HG02884 (cell line): ENCODE measurements around the gene RNF115.
"Not testable (repeated sequence)": the region's sequence is repeated elsewhere in the genome, so short reads cannot be mapped to it uniquely, and the experiment has no call there.

Experiments
- ATAC-seq: cut with Tn5 transposase; IDR thresholded peaks from one replicate; pipeline ENCODE4 v1.9.1; 2021; ENCODE audit warnings: mild to moderate bottlenecking, moderate library complexity; ENCODE audit not compliant: unreplicated experiment

The RNF115 gene

GRCh38 chr1:145823565-145824498, at the start of gene RNF115, which contains the start of gene POLR3C:
TSS of gene RNF115 (minus strand) at chr1:145824095. CDS start at chr1:145823873, 222 bp downstream.
TSS of gene POLR3C (plus strand) at chr1:145824200. CDS start at chr1:145825777, 1,577 bp downstream.
- ATAC-seq = peak; percentile 82

GRCh38 chr1:145871994-145872924, 48.4 kb upstream of the RNF115 start:
- no peak for ATAC-seq

- ATAC-seq = no peak
Observed at GRCh38 chr1:145868232-145868631, 44.3 kb upstream of the RNF115 start.

GRCh38 chr1:145863282-145864018, 39.6 kb upstream of the RNF115 start:
- no peak for ATAC-seq

- ATAC-seq = peak; percentile 58
Observed at GRCh38 chr1:145859491-145860023, 35.7 kb upstream of the RNF115 start.

GRCh38 chr1:145858901-145859490, 35.1 kb upstream of the RNF115 start, which contains the start of gene PIAS3:
TSS of gene PIAS3 (minus strand) at chr1:145859081. CDS start at chr1:145858990, 91 bp downstream.
- ATAC-seq = peak; percentile 72

- peak; percentile 15 for ATAC-seq
Observed at GRCh38 chr1:145858238-145858900, 34.5 kb upstream of the RNF115 start.

- no peak for ATAC-seq
Observed at GRCh38 chr1:145857170-145857569, 33.3 kb upstream of the RNF115 start.

GRCh38 chr1:145855426-145855948, 31.6 kb upstream of the RNF115 start:
- no peak for ATAC-seq

- no peak for ATAC-seq
Observed at GRCh38 chr1:145849356-145850160, 25.7 kb upstream of the RNF115 start.

- ATAC-seq = no peak
Observed at GRCh38 chr1:145847827-145848226, 23.9 kb upstream of the RNF115 start.

- no peak for ATAC-seq
Observed at GRCh38 chr1:145846201-145846612, 22.3 kb upstream of the RNF115 start.

- ATAC-seq = peak; percentile 53
Observed at GRCh38 chr1:145845514-145846161, 21.7 kb upstream of the RNF115 start, which contains the start of gene NUDT17. TSS of gene NUDT17 (plus strand) at chr1:145845630. CDS start at chr1:145845641, 11 bp downstream.

GRCh38 chr1:145845144-145845513, 21.2 kb upstream of the RNF115 start:
- peak; percentile 64 for ATAC-seq

- no peak for ATAC-seq
Observed at GRCh38 chr1:145843031-145843430, 19.1 kb upstream of the RNF115 start.

GRCh38 chr1:145837656-145838055, 13.8 kb upstream of the RNF115 start:
- no peak for ATAC-seq

GRCh38 chr1:145830810-145831209, 6.9 kb upstream of the RNF115 start:
- ATAC-seq = not testable (repeated sequence)
